DND-41 (cell line): ENCODE results near the gene SERGEF.

Source experiments
- ATAC-seq: fragments of 200-7000 bp; cut with Tn5 transposase; 3 replicates; pipeline ENCODE4 v1.9.1; 2021; ENCODE audit warnings: low read depth; ENCODE audit not compliant: insufficient read depth
- DNase-seq: peaks from one replicate; pipeline ENCODE4 v3.0.0-alpha.2; 2020
- H2AFZ ChIP-seq: 2 replicates; pipeline ENCODE4 v1.6.0; 2012; ENCODE audit warnings: low read depth, low read length
- H3K27ac ChIP-seq: 2 replicates; pipeline ENCODE4 v1.5.1; 2012; ENCODE audit warnings: low read length, inconsistent platforms
- H3K27me3 ChIP-seq: fragments of 200-600 bp; sonication (generic); 2 replicates; pipeline ENCODE4 v1.6.0; 2012; ENCODE audit warnings: low read length, mild to moderate bottlenecking, inconsistent platforms; ENCODE audit not compliant: insufficient read depth, poor library complexity
- H3K36me3 ChIP-seq: 2 replicates; pipeline ENCODE4 v1.5.1; 2012; ENCODE audit warnings: low read length, inconsistent platforms; ENCODE audit not compliant: insufficient read depth
- H3K4me1 ChIP-seq: 2 replicates; pipeline ENCODE4 v1.5.1; 2012; ENCODE audit warnings: mild to moderate bottlenecking, low read length; ENCODE audit not compliant: insufficient read depth
- H3K4me2 ChIP-seq: 2 replicates; pipeline ENCODE4 v1.6.0; 2012; ENCODE audit warnings: mild to moderate bottlenecking, moderate library complexity, low read length, inconsistent platforms; ENCODE audit not compliant: insufficient read depth
- H3K4me3 ChIP-seq, 2 experiments: fragments of 200-600 bp in 1 of 2; shearing (Covaris generic) in 1 of 2; 2 replicates each; pipeline ENCODE4 v1.5.1; 2012 to 2016; ENCODE audit warnings: inconsistent platforms in 2 of 2, low read length in 2 of 2, mild to moderate bottlenecking in 2 of 2, low read depth in 1 of 2, moderate library complexity in 1 of 2
- H3K79me2 ChIP-seq: 2 replicates; pipeline ENCODE4 v1.6.0; 2012; ENCODE audit warnings: low read length, inconsistent platforms; ENCODE audit not compliant: insufficient read depth
- H3K9ac ChIP-seq: 2 replicates; pipeline ENCODE4 v1.6.0; 2012; ENCODE audit warnings: low read depth, mild to moderate bottlenecking, inconsistent platforms, low read length, moderate library complexity
- H3K9me3 ChIP-seq: 2 replicates; pipeline ENCODE4 v1.5.1; 2012; ENCODE audit warnings: low read length, moderate library complexity, mild to moderate bottlenecking, inconsistent platforms; ENCODE audit not compliant: insufficient read depth, severe bottlenecking
- H4K20me1 ChIP-seq: 2 replicates; pipeline ENCODE4 v1.6.0; 2012; ENCODE audit warnings: low read length; ENCODE audit not compliant: insufficient read depth
- EZH2 ChIP-seq: IDR thresholded peaks from 3 replicates; pipeline ENCODE4 v1.6.1; 2012; ENCODE audit warnings: borderline replicate concordance, low read depth, mild to moderate bottlenecking, moderate library complexity, low read length, inconsistent platforms; ENCODE audit not compliant: severe bottlenecking
- TF ChIP-seq, protein P1 (sequence below): IDR thresholded peaks from 2 replicates; pipeline ENCODE4 v1.5.1; 2012; ENCODE audit warnings: borderline replicate concordance, low read length, moderate library complexity, mild to moderate bottlenecking; ENCODE audit not compliant: poor library complexity, severe bottlenecking; ENCODE audit errors: extremely low read depth

Gene SERGEF

GRCh38 chr11:17777086-17777737 is 235.6 kb downstream of the SERGEF start:
- H2AFZ ChIP-seq = no peak overlapping the region
- H4K20me1 ChIP-seq = no peaks in the 10 kb centered on the region; the same call in 1 of the 2 replicates
- no peak overlapping the region for H3K27ac ChIP-seq
- H3K27me3 ChIP-seq = no peaks in the 10 kb centered on the region
- no peak for DNase-seq
- H3K9ac ChIP-seq = no peak overlapping the region
- no peak overlapping the region for H3K4me2 ChIP-seq
- H3K36me3 ChIP-seq = no peaks in the 10 kb centered on the region
- no peak for TF ChIP-seq EZH2
- TF ChIP-seq, protein P1, sequence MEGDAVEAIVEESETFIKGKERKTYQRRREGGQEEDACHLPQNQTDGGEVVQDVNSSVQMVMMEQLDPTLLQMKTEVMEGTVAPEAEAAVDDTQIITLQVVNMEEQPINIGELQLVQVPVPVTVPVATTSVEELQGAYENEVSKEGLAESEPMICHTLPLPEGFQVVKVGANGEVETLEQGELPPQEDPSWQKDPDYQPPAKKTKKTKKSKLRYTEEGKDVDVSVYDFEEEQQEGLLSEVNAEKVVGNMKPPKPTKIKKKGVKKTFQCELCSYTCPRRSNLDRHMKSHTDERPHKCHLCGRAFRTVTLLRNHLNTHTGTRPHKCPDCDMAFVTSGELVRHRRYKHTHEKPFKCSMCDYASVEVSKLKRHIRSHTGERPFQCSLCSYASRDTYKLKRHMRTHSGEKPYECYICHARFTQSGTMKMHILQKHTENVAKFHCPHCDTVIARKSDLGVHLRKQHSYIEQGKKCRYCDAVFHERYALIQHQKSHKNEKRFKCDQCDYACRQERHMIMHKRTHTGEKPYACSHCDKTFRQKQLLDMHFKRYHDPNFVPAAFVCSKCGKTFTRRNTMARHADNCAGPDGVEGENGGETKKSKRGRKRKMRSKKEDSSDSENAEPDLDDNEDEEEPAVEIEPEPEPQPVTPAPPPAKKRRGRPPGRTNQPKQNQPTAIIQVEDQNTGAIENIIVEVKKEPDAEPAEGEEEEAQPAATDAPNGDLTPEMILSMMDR = no peak
- no peak overlapping the region for H3K4me3 ChIP-seq
- no peak for ATAC-seq
- H3K4me1 ChIP-seq = no peaks in the 10 kb centered on the region
- no peaks in the 10 kb centered on the region for H3K79me2 ChIP-seq
- no peaks in the 10 kb centered on the region for H3K9me3 ChIP-seq

DNA sequence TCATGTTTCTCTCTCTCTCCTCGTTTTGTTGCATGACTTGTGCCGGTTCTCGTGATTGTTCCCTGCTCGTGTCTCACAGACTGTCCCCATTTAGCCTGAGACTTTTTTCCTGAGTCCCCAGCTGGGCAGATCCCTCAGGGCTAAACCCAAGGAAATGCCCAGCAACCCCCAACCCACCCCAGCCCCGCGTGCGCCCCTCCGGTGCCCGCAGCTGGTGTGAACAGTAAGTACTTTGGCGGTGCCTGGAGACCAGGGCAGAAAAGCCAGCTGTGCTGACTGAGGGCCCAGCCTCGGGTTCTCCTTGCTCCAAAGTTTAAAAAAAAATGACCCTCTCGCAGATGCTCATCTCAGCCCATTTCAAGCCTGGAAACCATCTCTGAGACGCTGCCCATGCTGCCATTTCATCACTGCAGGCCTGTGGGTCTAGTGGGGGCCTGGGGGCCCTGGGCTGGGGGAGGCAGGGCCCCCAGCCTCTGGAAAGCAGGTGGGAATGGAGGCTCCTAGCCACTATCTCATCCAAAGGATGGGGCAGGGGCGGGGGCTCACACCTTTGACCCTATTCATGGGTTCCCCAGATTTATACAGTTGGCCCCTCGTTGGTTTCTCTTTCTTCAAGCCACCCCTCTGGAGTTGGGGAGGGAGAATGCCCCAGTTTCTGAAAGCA is 236.5 kb downstream of the SERGEF start:
- Histone ChIP-seq H4K20me1 (no peaks in the 10 kb centered on the region; the same call in 1 of the 2 replicates), H3K27ac (no peak overlapping the region), H3K36me3 (no peaks in the 10 kb centered on the region), H3K4me2 (no peak overlapping the region), H3K27me3 (no peaks in the 10 kb centered on the region), H3K4me3 (no peak overlapping the region), H3K4me1 (no peaks in the 10 kb centered on the region), H2AFZ (no peak overlapping the region), H3K79me2 (no peaks in the 10 kb centered on the region), H3K9ac (no peak overlapping the region), H3K9me3 (no peaks in the 10 kb centered on the region)
- DNase-seq = no peak
- ATAC-seq = no peak
- TF ChIP-seq, protein P1 = no peak
- no peak for TF ChIP-seq EZH2

DNA sequence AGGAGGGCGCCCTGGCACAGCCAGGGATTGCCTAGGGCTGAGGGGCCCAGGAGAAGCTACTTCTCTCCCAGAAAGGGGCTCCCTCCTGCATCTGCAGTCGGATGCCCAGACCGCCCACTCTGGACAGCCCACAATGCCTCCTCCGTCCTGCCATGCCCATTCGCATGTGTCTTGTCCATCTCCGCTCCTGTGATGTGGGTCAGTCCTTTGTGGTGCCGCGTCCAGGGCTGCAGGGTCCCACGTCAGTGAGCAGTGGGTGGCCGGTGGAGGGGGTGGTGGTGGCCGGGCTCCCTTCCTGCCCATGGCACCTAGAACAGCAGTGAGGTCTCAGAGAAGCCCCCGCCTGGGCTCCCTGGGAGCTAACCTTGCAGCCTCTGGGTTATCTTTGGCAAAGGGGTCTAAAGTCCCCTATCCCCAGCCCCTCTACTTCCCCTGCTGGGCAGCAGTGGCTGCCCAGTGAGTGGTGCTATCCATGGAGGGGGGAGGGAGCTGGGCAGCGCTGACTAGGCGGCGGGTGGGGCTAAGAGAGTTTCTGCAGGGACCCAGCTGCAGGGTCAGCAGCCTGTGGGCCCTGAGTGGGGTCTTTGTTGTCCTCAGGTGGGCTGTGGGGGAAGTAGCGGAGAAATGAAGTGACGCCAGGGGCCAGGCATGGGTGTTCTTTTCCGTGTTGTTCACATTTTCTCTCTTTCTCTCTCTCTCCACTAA is 237.2 kb downstream of the SERGEF start:
- no peaks in the 10 kb centered on the region for H3K9me3 ChIP-seq
- H4K20me1 ChIP-seq = no peaks in the 10 kb centered on the region; the same call in 1 of the 2 replicates
- no peaks in the 10 kb centered on the region for H3K27me3 ChIP-seq
- H3K4me3 ChIP-seq = no peak overlapping the region
- ATAC-seq (no peak), DNase-seq (no peak)
- H3K36me3 ChIP-seq = no peaks in the 10 kb centered on the region
- H2AFZ ChIP-seq = no peak overlapping the region
- no peak for TF ChIP-seq EZH2
- TF ChIP-seq, protein P1 = no peak
- H3K9ac ChIP-seq = no peak overlapping the region
- no peak overlapping the region for H3K27ac ChIP-seq
- H3K4me1 ChIP-seq = no peaks in the 10 kb centered on the region
- no peaks in the 10 kb centered on the region for H3K79me2 ChIP-seq
- H3K4me2 ChIP-seq = no peak overlapping the region
